ENCODE results near the gene C6orf15. TPM values are rescaled to one million over a fixed set of nuclear protein-coding genes. Genes with fewer than 3 reads are reported as not detected.
A peak's percentile ranks its signal among the peaks of the same experiment; 100 is the strongest.

The C6orf15 gene
- total RNA-seq, 1 donor: not detected

GRCh38 chr6:31158140-31158862 lies 45.9 kb upstream of the C6orf15 start, which contains the start of gene TCF19:
Gene TCF19, plus strand, starts transcription at chr6:31158589. Its CDS starts 881 bp downstream, at chr6:31159470.
- Histone ChIP-seq H3K4me2 (ENCODE audit: insufficient read depth, low read length) (peak within 1 kb of the TSS; percentile 95), H3K79me2 (ENCODE audit: insufficient read depth, low read length) (peaks cover 20% of the 10 kb centered on the region), H3K27ac (ENCODE audit: low read depth, low read length) (peak within 1 kb of the TSS; percentile 69), H3K36me3 (ENCODE audit: insufficient read depth, low read length) (peaks cover 29% of the 10 kb centered on the region), H4K20me1 (ENCODE audit: insufficient read depth, low read length) (no peaks in the 10 kb centered on the region), H2AFZ (ENCODE audit: low read length) (peak within 1 kb of the TSS; percentile 97), H3K4me1 (ENCODE audit: insufficient read depth, low read length) (peaks cover 14% of the 10 kb centered on the region), H3K27me3 (ENCODE audit: insufficient read depth, low read length) (no peaks in the 10 kb centered on the region), H3K9me3 (ENCODE audit: low read depth, low read length) (no peaks in the 10 kb centered on the region), H3K4me3 (ENCODE audit: insufficient read depth, low read length) (peak within 1 kb of the TSS; percentile 97)
- peak; percentile 99 for DNase-seq (ENCODE audit: insufficient read length, low spot score, missing footprints)
- TF ChIP-seq CTCF (IDR thresholded peaks at IDR 0.05; ENCODE audit: extremely low read depth, low read depth, low read length): no peak

- Histone ChIP-seq H3K4me3 (ENCODE audit: insufficient read depth, low read length) (peak within 1 kb of the TSS; percentile 97), H2AFZ (ENCODE audit: low read length) (peak within 1 kb of the TSS; percentile 97), H3K27me3 (ENCODE audit: insufficient read depth, low read length) (no peaks in the 10 kb centered on the region), H3K4me1 (ENCODE audit: insufficient read depth, low read length) (peaks cover 14% of the 10 kb centered on the region), H4K20me1 (ENCODE audit: insufficient read depth, low read length) (no peaks in the 10 kb centered on the region), H3K4me2 (ENCODE audit: insufficient read depth, low read length) (peak within 1 kb of the TSS; percentile 95), H3K79me2 (ENCODE audit: insufficient read depth, low read length) (peaks cover 20% of the 10 kb centered on the region), H3K36me3 (ENCODE audit: insufficient read depth, low read length) (peaks cover 23% of the 10 kb centered on the region), H3K27ac (ENCODE audit: low read depth, low read length) (peak within 1 kb of the TSS; percentile 69), H3K9me3 (ENCODE audit: low read depth, low read length) (no peaks in the 10 kb centered on the region)
- DNase-seq (ENCODE audit: insufficient read length, low spot score, missing footprints): no peak
- no peak for TF ChIP-seq CTCF (IDR thresholded peaks at IDR 0.05; ENCODE audit: extremely low read depth, low read depth, low read length)
Observed at GRCh38 chr6:31157513-31158139, 45.3 kb upstream of the C6orf15 start, which contains the start of gene CCHCR1. Gene CCHCR1, minus strand, starts transcription at chr6:31157802. Its CDS starts 202 bp downstream, at chr6:31157600.

GRCh38 chr6:31156641-31157040 lies 44.3 kb upstream of the C6orf15 start:
- H3K9me3 ChIP-seq (ENCODE audit: low read depth, low read length): no peaks in the 10 kb centered on the region
- H2AFZ ChIP-seq (ENCODE audit: low read length): no peak overlapping the region
- peaks cover 20% of the 10 kb centered on the region for H3K79me2 ChIP-seq (ENCODE audit: insufficient read depth, low read length)
- H3K4me3 ChIP-seq (ENCODE audit: insufficient read depth, low read length): no peak overlapping the region
- H3K27me3 ChIP-seq (ENCODE audit: insufficient read depth, low read length): no peaks in the 10 kb centered on the region
- peaks cover 14% of the 10 kb centered on the region for H3K4me1 ChIP-seq (ENCODE audit: insufficient read depth, low read length)
- H3K4me2 ChIP-seq (ENCODE audit: insufficient read depth, low read length): no peak overlapping the region
- no peaks in the 10 kb centered on the region for H4K20me1 ChIP-seq (ENCODE audit: insufficient read depth, low read length)
- no peak overlapping the region for H3K27ac ChIP-seq (ENCODE audit: low read depth, low read length)
- H3K36me3 ChIP-seq (ENCODE audit: insufficient read depth, low read length): peaks cover 20% of the 10 kb centered on the region
- TF ChIP-seq CTCF (IDR thresholded peaks at IDR 0.05; ENCODE audit: extremely low read depth, low read depth, low read length): no peak
- no peak for DNase-seq (ENCODE audit: insufficient read length, low spot score, missing footprints)

GRCh38 chr6:31154436-31154835 lies 42.1 kb upstream of the C6orf15 start:
- peaks cover 10% of the 10 kb centered on the region for H3K4me1 ChIP-seq (ENCODE audit: insufficient read depth, low read length)
- no peaks in the 10 kb centered on the region for H3K9me3 ChIP-seq (ENCODE audit: low read depth, low read length)
- H3K4me3 ChIP-seq (ENCODE audit: insufficient read depth, low read length): no peak overlapping the region
- H4K20me1 ChIP-seq (ENCODE audit: insufficient read depth, low read length): no peaks in the 10 kb centered on the region
- H3K27ac ChIP-seq (ENCODE audit: low read depth, low read length): no peak overlapping the region
- H3K27me3 ChIP-seq (ENCODE audit: insufficient read depth, low read length): no peaks in the 10 kb centered on the region
- no peak overlapping the region for H2AFZ ChIP-seq (ENCODE audit: low read length)
- H3K4me2 ChIP-seq (ENCODE audit: insufficient read depth, low read length): no peak overlapping the region
- no peak for DNase-seq (ENCODE audit: insufficient read length, low spot score, missing footprints)
- peaks cover 12% of the 10 kb centered on the region for H3K79me2 ChIP-seq (ENCODE audit: insufficient read depth, low read length)
- H3K36me3 ChIP-seq (ENCODE audit: insufficient read depth, low read length): peaks cover 31% of the 10 kb centered on the region
- TF ChIP-seq CTCF (IDR thresholded peaks at IDR 0.05; ENCODE audit: extremely low read depth, low read depth, low read length): no peak
